Activated naive CD8-positive, alpha-beta T cell treated with anti-CD3 and anti-CD28 coated beads, Interleukin-2, amount 50 U/mL, for 16 hours (primary cell): ENCODE results near the gene UGT1A10.
"Not testable (repeated sequence)": the region's sequence is repeated elsewhere in the genome, so short reads cannot be mapped to it uniquely, and the experiment has no call there.

Experiments
- DNase-seq: peaks from one replicate; pipeline ENCODE4 v3.0.0-alpha.2; 2020; ENCODE audit warnings: low read depth, low spot score

UGT1A10 gene

GRCh38 chr2:233743464-233744259, 107.4 kb downstream of the UGT1A10 start:
- DNase-seq = no peak

DNA sequence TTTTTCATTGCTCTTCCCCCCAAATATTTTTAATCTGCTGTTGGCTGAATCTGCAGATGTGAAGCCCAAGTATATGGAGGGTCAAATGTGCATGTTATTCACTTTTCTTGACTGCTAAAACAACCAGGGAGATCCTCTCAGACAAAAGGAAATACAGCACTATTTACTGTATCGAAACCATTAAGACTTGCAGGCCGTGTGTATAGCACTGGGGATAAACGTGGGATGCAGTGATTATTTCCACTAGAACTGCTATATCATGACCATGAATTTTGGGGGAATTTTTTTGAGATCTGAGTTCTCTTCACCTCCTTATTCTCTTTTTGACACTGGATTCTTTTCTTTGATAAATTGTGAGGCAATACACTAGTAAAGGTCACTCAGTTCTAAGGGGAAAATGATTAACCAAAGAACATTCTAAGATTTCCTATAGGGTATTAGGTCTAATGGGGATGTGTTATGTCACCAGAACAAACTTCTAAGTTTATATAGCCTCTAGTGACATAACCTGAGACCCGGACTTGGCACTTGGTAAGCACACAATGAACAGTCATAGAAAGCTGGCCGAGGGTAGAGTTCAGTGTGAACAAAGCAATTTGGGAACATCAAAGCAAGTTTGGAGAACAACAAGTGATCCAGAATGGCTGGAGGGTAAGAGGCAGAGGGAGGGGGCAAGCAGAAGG, 109.0 kb downstream of the UGT1A10 start:
- DNase-seq = no peak

DNA sequence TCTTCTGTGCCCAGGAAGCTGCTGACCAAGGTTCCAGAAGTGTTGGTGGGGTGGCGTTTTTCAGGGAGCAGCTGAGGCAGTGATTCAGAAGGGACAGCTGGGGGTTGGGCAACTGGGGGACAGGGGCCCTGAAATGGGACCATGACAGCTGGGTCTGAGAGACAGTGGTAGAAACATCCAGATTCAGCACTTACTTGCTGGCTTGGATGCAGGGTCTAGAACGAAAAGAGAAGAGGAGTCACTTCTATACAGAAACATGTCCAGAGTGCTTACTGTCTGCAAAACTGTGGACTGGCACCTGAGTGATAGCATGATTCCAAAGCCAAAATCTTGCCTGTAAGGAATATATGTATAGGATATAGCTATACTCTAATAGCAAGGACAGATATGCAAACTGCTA, 109.6 kb downstream of the UGT1A10 start:
- not testable (repeated sequence) for DNase-seq

GRCh38 chr2:233746475-233747282, 110.4 kb downstream of the UGT1A10 start:
- DNase-seq = no peak

- no peak for DNase-seq
These were observed 111.0 kb downstream of the UGT1A10 start for GRCh38 chr2:233747283-233747544.

DNA sequence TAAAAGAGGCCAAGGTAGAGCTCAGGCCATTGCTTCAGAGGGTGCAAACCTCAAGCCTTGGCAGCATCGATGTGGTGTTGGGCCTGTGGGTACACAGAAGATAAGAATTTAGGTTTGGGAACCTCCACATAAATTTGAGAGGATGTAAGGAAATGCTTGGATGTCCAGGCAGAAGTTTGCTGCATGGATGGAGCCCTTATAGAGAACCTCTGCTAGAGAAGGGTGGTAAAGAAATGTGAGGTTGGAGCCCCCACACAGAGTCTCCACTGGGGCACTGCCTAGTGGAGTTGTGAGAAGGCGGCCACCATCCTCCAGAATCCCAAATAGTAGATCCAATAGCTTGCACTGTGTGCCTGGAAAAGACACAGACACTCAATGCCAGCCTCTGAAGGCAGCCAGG, 114.4 kb downstream of the UGT1A10 start:
- not testable (repeated sequence) for DNase-seq

DNA sequence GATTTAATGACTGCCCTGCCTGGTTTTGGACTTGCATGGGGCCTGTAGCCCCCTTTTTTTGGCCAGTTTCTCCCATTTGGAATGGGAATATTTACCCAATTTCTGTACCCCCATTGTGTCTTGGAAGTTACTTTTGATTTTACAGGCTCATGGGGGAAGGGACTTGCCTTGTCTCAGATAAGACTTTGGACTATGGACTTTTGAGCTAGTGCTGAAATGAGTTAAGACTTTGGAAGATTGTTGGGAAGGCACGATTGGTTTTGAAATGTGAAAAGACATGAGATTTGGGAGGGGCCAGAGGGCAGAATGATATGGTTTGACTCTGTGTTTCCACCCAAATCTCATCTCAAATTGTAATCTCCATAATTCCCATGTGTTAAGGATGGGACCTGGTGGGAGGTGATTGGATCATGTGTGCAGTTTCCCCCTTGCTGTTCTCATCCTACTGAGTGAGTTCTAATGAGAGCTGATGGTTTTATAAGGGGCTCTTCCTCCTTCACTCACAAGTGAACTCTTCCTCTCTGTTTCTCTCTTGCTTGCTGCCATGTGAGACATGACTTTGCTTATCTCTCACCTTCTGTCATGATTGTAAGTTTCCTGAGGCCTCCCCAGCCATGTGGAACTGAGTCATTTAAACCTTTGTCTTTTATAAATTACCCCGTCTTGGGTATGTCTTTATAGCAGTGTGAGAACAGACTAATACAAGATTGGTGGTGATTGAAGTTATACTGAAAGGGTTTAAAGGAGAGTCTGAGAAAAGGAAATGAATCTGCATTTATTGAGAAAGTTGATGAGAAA, 115.2 kb downstream of the UGT1A10 start:
- not testable (repeated sequence) for DNase-seq

- no peak for DNase-seq
These were observed 118.8 kb downstream of the UGT1A10 start for GRCh38 chr2:233754872-233755611.

- no peak for DNase-seq
These were observed 120.3 kb downstream of the UGT1A10 start for GRCh38 chr2:233756429-233757081.

DNA sequence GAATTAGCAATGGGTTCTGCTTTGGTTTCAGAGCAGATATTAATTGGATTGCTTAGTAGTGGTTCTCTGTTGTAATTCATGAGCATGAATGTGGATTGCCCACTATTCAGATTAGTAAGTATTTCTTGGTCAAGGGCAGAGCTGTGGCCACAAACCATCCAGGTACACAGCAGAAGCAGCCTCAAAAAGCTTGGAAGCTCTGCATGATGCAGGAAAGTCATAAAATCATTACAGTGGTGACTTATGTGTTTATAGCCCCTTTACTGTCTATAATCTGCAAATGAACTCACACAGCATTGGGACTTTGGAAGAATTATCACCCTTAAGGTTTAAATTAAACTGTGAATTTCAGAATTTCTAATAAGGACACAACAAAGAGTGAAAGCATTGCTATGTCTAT, 121.9 kb downstream of the UGT1A10 start:
- DNase-seq = no peak

DNA sequence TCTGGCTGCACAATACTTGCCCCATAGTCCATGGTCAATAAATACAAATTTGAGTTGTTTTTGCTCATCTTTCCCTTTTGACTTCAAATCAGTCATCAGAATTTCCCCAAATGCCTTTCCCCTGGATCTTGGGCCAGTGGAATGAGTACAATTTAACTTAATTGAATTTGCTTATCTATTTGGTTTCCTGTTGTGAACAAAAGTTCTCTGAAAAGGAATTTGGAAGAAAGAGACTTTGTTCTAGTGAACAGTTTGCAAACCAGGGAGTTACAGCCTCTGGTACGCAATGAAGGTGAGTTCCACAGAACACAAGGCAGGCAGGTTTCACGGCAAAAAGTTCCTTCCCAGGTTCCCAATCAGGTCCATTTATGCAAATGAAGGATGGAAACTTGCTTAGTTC, 122.6 kb downstream of the UGT1A10 start:
- DNase-seq = no peak

- no peak for DNase-seq
These were observed 123.8 kb downstream of the UGT1A10 start, which contains the start of gene UGT1A1 for GRCh38 chr2:233760043-233760442. Gene UGT1A1 (plus strand): TSS chr2:233760270. CDS start chr2:233760288, 18 bp downstream.

- no peak for DNase-seq
These were observed 125.0 kb downstream of the UGT1A10 start for GRCh38 chr2:233761040-233761769.

- no peak for DNase-seq
These were observed 128.0 kb downstream of the UGT1A10 start for GRCh38 chr2:233764264-233764663.

DNA sequence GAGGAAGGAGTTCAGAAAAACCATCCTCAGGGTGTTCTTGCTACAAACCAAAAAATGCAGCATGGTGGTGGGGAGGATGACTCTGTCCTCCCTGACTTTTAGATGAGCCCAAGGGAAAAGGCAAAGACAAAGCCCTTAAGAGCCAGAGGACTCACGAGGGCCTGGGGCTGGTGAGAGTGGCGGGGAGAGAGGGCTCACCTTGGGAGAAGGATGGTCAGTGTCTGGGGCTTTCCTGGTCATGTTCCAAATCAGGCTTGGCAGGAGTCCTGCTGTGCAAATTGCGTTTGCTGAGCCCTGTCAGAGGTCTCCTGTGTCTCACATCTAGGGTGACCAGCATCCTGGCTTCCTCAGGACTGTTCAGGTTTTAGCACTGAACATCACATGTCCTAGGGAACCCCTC, 128.5 kb downstream of the UGT1A10 start:
- no peak for DNase-seq

- no peak for DNase-seq
These were observed 130.2 kb downstream of the UGT1A10 start for GRCh38 chr2:233766416-233766815.

DNA sequence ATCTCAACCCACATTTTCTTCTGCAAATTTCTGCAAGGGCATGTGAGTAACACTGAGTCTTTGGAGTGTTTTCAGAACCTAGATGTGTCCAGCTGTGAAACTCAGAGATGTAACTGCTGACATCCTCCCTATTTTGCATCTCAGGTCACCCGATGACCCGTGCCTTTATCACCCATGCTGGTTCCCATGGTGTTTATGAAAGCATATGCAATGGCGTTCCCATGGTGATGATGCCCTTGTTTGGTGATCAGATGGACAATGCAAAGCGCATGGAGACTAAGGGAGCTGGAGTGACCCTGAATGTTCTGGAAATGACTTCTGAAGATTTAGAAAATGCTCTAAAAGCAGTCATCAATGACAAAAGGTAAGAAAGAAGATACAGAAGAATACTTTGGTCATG, 131.8 kb downstream of the UGT1A10 start:
- DNase-seq = no peak

DNA sequence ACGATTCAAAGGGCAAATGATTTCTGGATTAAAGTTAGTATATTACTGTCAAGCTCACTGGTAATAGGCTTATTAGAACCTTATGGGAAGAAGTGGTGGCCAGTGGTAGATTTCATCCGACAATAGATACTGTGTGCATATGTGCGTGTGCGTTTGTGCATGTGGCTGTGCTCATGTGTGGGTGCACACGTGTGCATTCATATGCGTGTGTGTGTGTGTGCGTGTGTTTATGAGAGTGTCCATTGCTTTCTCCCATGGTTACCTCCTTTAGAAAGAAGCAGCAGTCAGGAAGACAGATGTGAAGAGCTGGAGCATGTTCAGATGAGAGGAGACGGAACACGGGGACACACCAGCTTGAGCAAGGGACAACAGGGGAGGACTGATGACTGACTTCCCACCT, 133.0 kb downstream of the UGT1A10 start:
- no peak for DNase-seq

DNA sequence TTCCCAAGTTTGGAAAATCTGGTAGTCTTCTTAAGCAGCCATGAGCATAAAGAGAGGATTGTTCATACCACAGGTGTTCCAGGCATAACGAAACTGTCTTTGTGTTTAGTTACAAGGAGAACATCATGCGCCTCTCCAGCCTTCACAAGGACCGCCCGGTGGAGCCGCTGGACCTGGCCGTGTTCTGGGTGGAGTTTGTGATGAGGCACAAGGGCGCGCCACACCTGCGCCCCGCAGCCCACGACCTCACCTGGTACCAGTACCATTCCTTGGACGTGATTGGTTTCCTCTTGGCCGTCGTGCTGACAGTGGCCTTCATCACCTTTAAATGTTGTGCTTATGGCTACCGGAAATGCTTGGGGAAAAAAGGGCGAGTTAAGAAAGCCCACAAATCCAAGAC, 135.9 kb downstream of the UGT1A10 start:
- no peak for DNase-seq

DNA sequence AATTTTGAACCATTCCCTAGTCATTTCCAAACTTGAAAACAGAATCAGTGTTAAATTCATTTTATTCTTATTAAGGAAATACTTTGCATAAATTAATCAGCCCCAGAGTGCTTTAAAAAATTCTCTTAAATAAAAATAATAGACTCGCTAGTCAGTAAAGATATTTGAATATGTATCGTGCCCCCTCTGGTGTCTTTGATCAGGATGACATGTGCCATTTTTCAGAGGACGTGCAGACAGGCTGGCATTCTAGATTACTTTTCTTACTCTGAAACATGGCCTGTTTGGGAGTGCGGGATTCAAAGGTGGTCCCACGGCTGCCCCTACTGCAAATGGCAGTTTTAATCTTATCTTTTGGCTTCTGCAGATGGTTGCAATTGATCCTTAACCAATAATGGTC, 136.3 kb downstream of the UGT1A10 start:
- no peak for DNase-seq
